EL (cell line): ENCODE results near the gene CHAD.
"Not testable (repeated sequence)": the region's sequence is repeated elsewhere in the genome, so short reads cannot be mapped to it uniquely, and the experiment has no call there.

Experiments used
- DNase-seq: peaks from one replicate; pipeline ENCODE4 v3.0.0-alpha.2; 2016

Gene CHAD

DNA sequence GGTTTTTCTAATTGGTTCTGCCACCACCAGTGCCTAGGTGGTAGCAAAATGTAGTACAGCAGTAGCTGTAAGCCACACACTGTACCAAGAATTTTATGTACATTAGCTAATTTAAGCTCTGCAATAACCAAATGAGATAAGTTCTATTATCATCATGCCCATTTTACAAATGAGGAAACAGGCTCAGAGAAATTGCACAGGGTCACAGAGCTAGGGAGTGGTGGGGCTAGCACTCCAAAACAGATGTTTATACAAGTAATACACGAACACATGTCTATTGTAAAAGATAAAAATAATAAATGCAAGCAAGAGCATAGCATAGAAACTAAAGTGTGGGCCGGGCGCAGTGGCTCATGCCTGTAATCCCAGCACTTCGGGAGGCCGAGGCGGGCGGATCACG is 23.5 kb upstream of the CHAD start:
- no peak for DNase-seq

DNA sequence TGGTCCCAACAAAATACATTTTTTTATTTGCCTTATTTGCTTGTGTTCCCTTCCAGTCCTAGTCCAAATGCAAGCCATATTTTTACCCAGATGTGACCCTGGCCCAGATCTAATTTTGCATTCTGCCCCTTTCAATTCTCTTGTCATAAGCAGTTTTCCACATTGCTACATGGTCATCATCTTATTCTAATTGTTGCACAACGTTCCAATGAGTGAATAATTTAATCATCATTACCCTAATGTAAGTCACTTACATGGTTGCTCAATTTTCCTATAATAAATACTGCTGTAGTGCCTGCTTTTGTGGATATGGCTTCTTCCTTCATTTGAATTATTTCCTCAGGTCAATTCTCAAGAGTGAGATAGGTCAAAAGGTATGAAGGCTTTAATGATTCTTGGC is 22.8 kb upstream of the CHAD start:
- DNase-seq: no peak

DNA sequence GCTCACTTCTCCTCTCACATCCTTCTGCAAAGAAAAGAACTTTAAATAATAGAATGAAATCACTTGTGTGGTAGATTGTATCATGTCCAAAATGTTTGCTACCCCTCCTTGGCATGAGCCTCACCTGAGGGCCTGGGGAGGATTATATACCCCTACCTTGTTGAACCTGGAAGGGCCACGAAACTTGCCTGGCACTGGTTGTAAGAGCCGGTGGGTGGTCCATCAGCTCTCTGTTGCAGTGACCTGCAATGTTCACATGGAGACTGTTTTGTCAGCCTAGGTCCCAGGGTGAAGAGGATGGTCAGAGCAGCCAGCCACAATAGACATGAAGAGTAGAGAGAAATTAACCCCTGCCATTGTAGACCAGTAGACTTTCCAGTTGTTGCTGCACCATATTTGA is 20.2 kb upstream of the CHAD start:
- DNase-seq: no peak

DNA sequence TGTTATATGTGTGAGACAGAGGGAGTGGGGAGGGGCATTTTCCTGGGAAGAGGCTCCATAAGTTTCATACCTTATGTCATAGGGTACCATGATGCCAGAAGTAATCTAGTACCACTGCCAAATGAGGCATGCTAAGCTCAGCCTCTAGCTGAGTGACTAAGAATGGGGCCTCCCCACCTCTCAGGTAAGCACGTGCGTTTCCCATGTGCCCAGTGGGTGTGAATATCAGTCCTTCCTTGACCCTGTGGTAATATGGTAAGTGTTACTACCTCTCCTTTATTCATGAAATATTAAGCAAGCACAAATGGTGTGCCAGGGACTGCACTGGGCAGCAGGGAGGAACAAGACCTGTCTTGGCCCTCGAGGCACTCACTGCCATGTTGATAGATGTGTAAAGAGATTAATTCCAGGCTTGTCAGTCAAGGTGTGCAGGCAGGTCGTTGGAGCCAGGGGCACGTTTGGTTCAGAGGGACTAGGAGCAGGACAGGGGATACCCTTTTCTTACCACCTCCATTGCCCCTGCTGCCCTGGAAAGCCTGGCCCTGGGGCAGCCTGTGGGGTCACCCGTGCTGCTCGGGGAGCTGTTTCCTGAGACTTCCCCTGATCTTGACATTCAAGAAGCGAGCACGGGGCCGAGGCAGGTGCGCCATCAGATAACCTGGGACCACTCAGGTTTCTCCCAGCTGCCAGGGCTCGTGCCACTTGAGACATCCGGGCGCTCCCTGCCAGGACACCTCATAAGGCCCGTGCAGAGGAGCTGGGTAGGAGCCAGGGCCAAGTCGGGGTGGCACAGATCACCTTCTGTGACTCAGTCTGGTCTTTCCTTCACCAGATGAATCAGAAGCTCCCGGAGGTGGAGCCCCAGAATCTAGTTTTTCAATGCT is 18.8 kb upstream of the CHAD start:
- DNase-seq: peak; percentile 37

DNA sequence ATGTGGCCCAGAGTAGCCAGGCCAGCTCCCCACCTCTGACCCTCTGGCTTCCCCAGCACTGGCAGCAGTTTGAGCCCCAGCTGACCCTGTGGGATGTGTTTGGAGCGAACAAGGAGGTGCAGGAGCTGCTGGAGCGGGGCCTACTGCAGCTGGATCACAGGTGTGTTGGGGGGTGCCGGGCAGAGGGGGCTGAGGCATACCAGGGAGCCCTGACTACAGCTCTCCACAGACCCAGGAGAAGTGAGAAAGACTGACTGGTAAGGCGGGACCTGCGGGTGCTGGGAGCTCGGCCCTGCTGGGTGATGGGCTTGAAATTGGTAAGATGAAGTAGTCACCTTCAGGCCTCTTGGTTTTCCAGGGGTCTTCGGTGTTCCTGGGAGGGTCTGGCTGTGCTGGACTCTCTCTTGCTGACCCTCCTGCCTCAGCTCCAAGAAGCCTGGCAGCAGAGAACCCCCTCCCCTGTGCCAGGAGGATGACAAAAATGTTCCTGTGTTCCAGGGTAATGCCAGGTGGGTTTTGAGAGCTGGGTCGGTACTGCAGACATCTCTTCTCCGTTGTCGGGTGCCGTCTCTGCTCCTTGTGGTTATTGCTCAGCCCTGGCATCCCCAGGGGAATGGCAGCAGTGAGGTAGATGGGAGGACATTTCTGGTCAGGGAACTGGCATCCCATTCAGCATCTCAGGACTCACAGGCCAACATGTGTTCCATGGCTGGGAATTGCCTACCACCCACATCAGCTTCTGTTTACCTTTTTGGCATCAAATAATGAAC is 15.9 kb upstream of the CHAD start:
- DNase-seq: no peak

- no peak for DNase-seq
These were observed 14.6 kb upstream of the CHAD start for GRCh38 chr17:50483266-50483665.

GRCh38 chr17:50482516-50482915 is 13.8 kb upstream of the CHAD start:
- DNase-seq: peak; percentile 97

DNA sequence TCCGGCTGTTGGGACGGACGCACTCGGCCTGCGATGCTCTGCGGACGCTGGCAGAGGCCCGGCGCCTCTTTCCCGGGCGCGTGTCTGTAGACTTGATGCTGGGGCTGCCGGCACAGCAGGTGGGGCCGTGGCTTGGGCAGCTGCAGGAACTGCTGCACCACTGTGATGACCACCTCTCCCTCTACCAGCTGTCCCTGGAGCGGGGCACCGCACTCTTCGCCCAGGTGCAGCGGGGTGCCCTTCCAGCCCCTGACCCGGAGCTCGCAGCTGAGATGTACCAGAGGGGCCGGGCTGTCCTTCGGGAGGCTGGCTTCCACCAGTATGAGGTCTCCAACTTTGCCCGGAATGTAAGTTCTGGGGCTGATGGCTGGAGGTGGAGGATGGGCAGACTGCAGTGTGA is 13.4 kb upstream of the CHAD start:
- DNase-seq: no peak

DNA sequence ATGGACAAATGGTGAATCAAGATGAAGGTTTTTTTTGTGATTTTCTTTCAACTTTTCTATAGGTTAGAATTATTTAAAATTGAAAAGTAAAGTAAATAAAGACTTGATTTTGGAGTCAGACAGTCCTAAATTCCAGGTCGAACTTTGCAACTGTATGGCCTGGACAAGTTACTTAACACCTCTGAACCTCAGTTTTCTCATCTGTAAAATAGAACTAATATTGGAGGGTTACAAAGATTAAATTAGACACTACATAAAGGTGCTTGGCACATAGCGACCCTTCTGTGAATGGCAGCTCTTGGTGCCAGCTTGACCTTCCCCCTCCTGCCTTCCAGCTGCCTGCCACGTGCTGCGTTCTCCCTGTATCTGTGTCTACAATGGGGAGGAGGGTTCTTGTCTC is 13.0 kb upstream of the CHAD start:
- DNase-seq: no peak

- DNase-seq: no peak
These were observed 12.3 kb upstream of the CHAD start for GRCh38 chr17:50480854-50481490.

DNA sequence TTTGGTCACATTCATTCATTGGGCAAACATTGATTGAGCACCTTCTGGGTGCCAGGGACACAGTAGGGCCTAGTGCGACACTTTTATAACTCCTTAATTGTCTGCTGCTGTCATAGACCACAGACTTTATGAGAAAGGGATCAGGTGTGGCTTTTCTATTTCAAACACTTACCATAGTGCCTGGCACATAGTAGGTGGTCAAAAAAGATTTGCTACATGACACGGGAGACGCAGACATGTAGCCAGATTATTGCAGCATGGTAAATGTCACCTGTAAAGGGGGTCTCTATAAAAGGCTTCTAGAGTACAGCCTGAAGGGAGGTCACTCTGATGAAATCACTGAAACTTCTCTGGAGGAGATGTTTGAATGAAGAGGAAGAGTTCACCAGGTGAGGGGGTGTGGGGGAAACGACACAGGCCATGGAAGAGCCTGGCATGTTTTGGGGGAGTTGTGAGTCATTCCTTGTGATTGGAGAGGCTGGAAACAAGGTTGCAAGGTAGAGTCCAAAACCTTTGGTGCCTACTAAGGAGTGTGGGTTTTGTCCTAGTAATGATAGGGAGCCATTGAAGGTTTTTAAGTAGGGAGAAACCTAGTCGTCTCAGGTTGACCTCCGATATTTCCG is 11.6 kb upstream of the CHAD start:
- DNase-seq: no peak

DNA sequence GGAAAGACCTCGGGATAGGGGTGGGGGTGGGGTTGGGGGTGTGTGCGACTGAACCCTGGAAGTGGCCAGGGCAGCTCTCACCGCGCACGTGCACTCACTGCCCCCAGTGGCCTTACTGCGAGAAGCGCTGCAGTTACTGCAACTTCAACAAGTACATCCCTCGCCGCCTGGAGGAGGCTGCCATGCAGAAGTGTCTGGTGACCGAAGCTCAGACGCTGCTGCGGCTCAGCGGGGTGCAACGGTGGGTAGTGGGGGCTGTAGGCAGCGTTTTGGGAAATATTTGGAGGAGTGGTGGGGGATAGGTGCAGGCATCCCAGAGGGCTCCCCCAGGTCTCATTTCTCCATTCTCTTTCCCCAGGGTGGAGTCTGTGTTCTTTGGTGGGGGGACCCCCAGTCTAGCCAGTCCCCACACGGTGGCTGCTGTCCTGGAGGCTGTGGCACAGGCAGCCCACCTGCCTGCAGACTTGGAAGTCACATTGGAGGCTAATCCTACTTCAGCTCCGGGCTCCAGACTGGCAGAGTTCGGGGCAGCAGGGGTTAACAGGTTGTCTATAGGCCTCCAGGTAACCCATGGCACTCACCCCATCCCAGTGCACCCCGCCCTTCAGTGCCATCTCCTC is 11.0 kb upstream of the CHAD start:
- DNase-seq: peak; percentile 84

DNA sequence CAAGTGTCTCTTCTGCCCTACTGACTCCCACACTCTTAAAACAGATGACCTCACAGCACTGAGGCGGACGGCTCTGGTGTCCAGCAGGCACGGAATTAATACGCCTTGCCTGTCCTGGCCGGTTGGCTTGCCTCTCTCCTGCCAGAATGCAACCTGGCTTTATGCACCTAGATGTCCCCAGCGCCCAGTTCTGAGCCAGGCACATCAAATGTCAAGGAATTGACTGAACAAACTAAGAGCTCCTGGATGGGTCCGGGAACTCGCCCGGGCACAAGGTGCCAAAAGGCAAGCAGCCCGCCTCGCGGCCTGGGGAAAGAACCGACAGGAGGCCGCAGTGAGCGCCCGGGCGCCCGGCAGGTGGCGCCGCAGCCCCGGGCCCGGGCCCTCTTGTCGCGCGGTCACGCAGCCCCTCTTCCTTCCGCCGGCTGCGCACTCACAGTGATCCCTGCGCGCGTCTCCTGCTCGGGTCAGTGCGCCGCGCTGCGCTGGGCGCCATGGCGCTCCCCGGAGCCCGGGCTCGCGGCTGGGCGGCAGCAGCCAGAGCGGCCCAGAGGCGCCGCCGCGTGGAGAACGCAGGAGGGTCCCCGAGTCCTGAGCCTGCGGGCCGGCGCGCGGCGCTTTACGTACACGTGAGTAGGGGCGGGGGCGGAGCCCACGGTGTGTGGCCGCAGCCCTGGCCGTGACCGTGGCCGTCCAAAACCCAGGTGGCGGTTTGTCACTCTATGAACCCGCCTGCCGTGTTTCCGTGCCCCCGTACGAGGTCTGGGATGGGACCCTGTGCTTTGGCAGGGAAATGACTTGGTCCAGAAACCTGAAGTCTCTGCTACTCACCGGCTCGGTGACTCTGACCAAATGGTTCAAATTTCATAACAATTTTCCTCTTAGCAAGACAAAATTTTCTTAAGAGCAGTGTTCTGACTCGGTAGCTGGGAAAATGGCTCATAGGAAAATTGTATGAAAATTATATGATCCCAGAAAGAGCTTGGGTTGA is 10.0 kb upstream of the CHAD start, which contains the start of gene RSAD1:
Gene RSAD1 (plus strand): TSS at position 470 of the 991 bp plus-strand sequence. CDS start 25 bp downstream, at position 495.
- DNase-seq: peak; percentile 91

GRCh38 chr17:50477976-50478375 is 9.3 kb upstream of the CHAD start:
- DNase-seq: no peak

DNA sequence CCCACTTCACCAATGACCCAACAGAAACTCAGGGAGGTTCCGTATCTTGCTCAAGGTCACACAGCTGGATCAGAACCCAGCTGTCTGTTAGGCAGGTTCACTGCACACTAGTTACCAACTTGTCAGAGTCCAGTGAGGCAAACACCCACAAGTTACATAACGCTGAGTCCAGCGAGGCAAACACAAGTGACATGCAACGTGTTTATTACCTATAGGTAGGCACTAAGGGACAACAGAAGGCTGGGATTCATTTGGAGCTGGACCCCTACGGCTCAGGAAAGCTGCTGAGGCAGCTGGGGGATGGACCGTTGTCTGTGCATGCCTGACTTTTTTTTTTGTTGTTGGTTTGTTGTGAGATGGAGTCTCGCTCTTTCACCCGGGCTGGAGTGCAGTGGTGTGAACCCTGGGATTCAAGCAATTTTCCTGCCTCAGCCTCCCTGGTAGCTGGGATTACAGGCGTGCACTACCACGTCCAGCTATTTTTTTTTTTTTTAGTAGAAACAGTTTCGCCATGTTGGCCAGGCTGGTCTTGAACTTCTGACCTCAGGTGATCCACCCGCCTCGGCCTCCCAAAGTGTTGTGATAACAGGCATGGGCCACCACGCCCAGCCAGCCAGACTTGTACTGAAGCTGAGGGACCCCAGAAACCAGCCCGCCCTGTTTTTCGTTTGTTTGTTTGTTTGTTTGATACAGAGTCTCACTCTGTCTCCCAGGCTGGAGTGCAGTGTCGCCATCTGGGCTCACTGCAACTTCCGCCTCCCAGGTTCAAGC is 8.1 kb upstream of the CHAD start:
- no peak for DNase-seq

DNA sequence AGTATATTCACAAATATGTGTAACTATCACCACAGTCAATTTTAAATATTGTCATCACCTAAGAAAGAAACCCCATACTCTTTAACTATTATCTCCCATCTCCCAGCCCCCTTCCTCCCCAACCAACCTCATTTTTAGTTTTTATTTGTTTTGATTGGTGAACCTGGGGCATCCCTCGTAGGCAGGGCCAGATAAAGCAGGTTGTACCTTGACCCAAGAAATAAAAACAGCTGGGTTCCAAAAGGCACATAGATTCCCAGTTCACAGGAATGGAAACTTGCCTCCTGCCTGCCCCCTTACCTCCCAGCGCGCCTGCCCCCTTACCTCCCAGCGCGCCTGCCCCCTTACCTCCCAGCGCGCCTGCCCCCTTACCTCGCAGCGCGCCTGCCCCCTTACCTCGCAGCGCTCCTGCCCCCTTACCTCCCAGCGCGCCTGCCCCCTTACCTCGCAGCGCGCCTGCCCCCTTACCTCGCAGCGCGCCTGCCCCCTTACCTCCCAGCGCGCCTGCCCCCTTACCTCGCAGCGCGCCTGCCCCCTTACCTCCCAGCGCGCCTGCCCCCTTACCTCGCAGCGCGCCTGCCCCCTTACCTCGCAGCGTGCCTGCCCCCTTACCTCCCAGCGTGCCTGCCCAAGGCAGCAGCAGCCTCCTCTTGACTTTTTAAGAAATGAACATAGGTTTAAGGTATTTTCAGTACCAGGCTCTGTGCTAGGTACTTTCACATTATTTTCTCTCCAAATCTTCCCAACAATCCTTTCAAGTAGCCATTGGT is 7.3 kb upstream of the CHAD start:
- DNase-seq: not testable (repeated sequence)

DNA sequence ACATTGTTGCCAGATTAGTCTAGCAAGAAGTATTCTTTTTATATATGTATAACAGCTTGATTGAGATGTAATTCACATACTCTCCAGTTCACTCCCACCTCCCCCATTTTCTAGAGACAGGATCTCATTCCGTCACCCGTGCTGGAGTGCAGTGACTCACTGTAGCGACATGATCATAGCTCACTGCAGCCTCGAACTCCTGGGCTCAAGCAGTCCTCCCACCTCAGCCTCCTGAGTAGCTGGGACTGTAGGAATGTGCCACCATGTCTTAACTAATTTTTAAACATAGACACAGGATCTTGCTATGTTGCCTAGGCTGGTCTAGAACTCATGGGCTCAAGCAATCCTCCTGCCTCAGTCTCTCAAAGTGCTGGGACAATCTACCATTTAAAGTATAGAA is 6.7 kb upstream of the CHAD start:
- no peak for DNase-seq

- no peak for DNase-seq
These were observed 5.8 kb upstream of the CHAD start for GRCh38 chr17:50474523-50474922.

DNA sequence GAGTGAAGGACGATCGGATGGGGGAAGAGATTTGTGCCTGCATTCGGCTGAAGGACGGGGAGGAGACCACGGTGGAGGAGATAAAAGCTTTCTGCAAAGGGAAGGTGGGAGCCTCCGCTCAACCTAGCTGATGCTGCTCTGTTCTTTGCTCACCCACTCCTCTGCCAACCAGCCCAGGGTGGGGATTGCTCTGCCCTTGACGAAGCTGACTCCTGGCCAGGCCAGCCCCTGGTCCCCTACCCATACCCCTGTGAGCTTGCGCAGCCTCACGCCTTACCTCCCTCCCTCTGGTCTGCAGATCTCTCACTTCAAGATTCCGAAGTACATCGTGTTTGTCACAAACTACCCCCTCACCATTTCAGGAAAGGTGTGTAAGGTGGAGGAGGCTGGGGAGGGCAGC is 5.2 kb upstream of the CHAD start:
- DNase-seq: no peak

DNA sequence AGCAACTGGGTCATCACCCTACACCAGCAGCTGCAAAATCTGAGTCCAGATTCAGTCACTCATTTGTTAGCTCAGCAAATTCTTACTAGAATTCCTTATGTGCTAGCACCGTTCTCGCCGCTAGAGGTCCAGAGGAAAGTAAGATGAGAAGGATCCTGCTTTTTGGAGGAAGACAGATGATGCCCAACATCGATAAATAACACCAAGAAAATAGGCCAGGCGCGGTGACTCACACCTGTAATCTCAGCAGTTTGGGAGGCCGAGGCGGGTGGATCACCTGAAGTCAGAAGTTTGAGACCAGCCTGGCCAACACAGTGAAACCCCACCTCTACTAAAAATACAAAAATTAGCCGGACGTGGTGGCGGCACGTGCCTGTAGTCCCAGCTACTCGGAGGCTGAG is 4.1 kb upstream of the CHAD start:
- not testable (repeated sequence) for DNase-seq
